ENCODE data around the gene ITIH4. TPM values are rescaled to one million over a fixed set of nuclear protein-coding genes. Genes with fewer than 3 reads are reported as not detected.

ITIH4 gene
- total RNA-seq, 2 donors from 2014 or later = 4.9 to 5.5 TPM

- Histone ChIP-seq H3K9me3 (no peaks in the 10 kb centered on the region), H3K27ac (no peak overlapping the region), H3K4me1 (replicated peaks) (no peaks in the 10 kb centered on the region), H3K27me3 (replicated peaks; ENCODE audit: insufficient read depth) (no peaks in the 10 kb centered on the region), H3K4me3 (no peak overlapping the region), H3K36me3 (no peaks in the 10 kb centered on the region)
- DNase-seq (ENCODE audit: low spot score) = no peak
- WGBS = 51% methylated on average over 2 of the region's 2 CpGs
- TF ChIP-seq POLR2AphosphoS5 (IDR thresholded peaks at IDR 0.05) = no peak
- intact Hi-C loops (cut with DNase I) = no loop called here
These were observed 21.9 kb upstream of the ITIH4 start for GRCh38 chr3:52852419-52852818.

- H3K27me3 ChIP-seq (replicated peaks; ENCODE audit: insufficient read depth) = no peaks in the 10 kb centered on the region
- H3K36me3 ChIP-seq = no peaks in the 10 kb centered on the region
- no peaks in the 10 kb centered on the region for H3K9me3 ChIP-seq
- TF ChIP-seq CTCF (IDR thresholded peaks at IDR 0.05) (peak in 3 of 4 experiments; percentile 16 to 59 (median 56)), POLR2AphosphoS5 (IDR thresholded peaks at IDR 0.05) (no peak)
- 37% methylated on average over 3 of the region's 3 CpGs for WGBS
- DNase-seq (ENCODE audit: low spot score) = no peak
- H3K27ac ChIP-seq = no peak overlapping the region
- H3K4me3 ChIP-seq = no peak overlapping the region
- no peaks in the 10 kb centered on the region for H3K4me1 ChIP-seq (replicated peaks)
- intact Hi-C loops (cut with DNase I) = no loop called here
These were observed 20.9 kb upstream of the ITIH4 start for GRCh38 chr3:52851348-52851747.

GRCh38 chr3:52849656-52850055 is 19.2 kb upstream of the ITIH4 start:
- no peaks in the 10 kb centered on the region for H3K27me3 ChIP-seq (replicated peaks; ENCODE audit: insufficient read depth)
- intact Hi-C loops (cut with DNase I) = loop anchor here (5.0 to 10.0 kb wide), 2 partner anchors 48 to 225 kb away; partner anchors contain the start of gene STIMATE
- no peaks in the 10 kb centered on the region for H3K9me3 ChIP-seq
- no peaks in the 10 kb centered on the region for H3K4me1 ChIP-seq (replicated peaks)
- no peaks in the 10 kb centered on the region for H3K36me3 ChIP-seq
- DNase-seq (ENCODE audit: low spot score) = no peak
- TF ChIP-seq POLR2AphosphoS5 (IDR thresholded peaks at IDR 0.05) (no peak), POLR2A (IDR thresholded peaks at IDR 0.05) (no peak), CTCF (IDR thresholded peaks at IDR 0.05) (no peak)
- no peak overlapping the region for H3K4me3 ChIP-seq
- 95% methylated on average over 15 of the region's 15 CpGs for WGBS
- no peak overlapping the region for H3K27ac ChIP-seq

GRCh38 chr3:52848617-52849016 is 18.1 kb upstream of the ITIH4 start:
- no peaks in the 10 kb centered on the region for H3K36me3 ChIP-seq
- TF ChIP-seq POLR2A (IDR thresholded peaks at IDR 0.05) (no peak), CTCF (IDR thresholded peaks at IDR 0.05) (no peak), POLR2AphosphoS5 (IDR thresholded peaks at IDR 0.05) (no peak)
- H3K27ac ChIP-seq = no peak overlapping the region
- DNase-seq (ENCODE audit: low spot score) = no peak
- WGBS = 67% methylated on average over 7 of the region's 7 CpGs
- no peaks in the 10 kb centered on the region for H3K4me1 ChIP-seq (replicated peaks)
- intact Hi-C loops (cut with DNase I) = loop anchor here (5.0 to 10.0 kb wide), 2 partner anchors 49 to 226 kb away; partner anchors contain the start of gene STIMATE
- H3K9me3 ChIP-seq = no peaks in the 10 kb centered on the region
- no peak overlapping the region for H3K4me3 ChIP-seq
- no peaks in the 10 kb centered on the region for H3K27me3 ChIP-seq (replicated peaks; ENCODE audit: insufficient read depth)

GRCh38 chr3:52847726-52848125 is 17.3 kb upstream of the ITIH4 start:
- 94% methylated on average over 7 of the region's 7 CpGs for WGBS
- intact Hi-C loops (cut with DNase I) = loop anchor here (5.0 to 10.0 kb wide), 2 partner anchors 50 to 227 kb away; partner anchors contain the start of gene STIMATE

More at GRCh38 chr3:52847726-52848125, 17.3 kb upstream of the ITIH4 start:
- no peaks in the 10 kb centered on the region for H3K36me3 ChIP-seq
- no peaks in the 10 kb centered on the region for H3K27me3 ChIP-seq (replicated peaks; ENCODE audit: insufficient read depth)
- TF ChIP-seq POLR2A (IDR thresholded peaks at IDR 0.05) = no peak
- TF ChIP-seq CTCF (IDR thresholded peaks at IDR 0.05) = no peak
- no peak for TF ChIP-seq POLR2AphosphoS5 (IDR thresholded peaks at IDR 0.05)
- no peaks in the 10 kb centered on the region for H3K9me3 ChIP-seq
- H3K27ac ChIP-seq = no peak overlapping the region
- H3K4me3 ChIP-seq = no peak overlapping the region
- H3K4me1 ChIP-seq (replicated peaks) = no peaks in the 10 kb centered on the region
- DNase-seq (ENCODE audit: low spot score) = no peak
